HK-2 (cell line): ENCODE data around the gene CDK14.
"Not testable (repeated sequence)": the region's sequence is repeated elsewhere in the genome, so short reads cannot be mapped to it uniquely, and the experiment has no call there.

Source experiments
- DNase-seq: peaks from one replicate; pipeline ENCODE4 v3.0.0-alpha.2; 2018; ENCODE audit not compliant: unreplicated experiment

Gene CDK14

GRCh38 chr7:90756366-90756765 lies 160.2 kb downstream of the CDK14 start:
- no peak for DNase-seq

GRCh38 chr7:90757565-90757950 lies 161.4 kb downstream of the CDK14 start:
- DNase-seq: not testable (repeated sequence)

DNA sequence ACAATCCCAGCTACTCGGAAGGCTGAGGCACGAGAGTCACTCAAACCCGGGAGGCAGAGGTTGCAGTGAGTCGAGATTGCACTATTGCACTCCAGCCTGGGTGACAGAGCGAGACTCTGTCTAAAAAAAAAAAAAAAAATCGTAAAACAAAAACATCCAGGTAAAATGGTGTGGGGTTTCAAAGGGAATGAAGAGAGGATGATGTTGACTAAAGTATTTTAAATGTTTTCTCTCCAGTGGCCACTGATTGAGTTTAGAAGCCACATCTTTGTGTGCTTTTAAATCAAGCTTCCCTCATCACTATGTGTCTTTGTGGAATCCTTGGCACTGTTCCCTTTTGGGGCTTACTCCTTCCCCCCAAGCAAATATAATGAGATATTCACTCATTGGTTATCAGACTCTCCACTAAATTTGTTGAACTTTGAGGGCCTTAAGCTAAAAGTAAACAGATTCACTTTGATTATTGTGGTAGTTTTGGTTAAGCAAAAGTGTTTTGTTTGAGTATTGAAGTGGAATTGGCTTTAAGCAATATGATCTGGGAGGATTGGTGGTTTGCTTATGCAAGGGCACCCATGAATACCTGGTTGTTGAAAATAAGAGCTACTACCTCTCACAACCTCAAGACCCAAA lies 162.9 kb downstream of the CDK14 start:
- DNase-seq: no peak

- DNase-seq: no peak
Measured at GRCh38 chr7:90759710-90760109, 163.6 kb downstream of the CDK14 start.

GRCh38 chr7:90760892-90761291 lies 164.8 kb downstream of the CDK14 start:
- DNase-seq: no peak

DNA sequence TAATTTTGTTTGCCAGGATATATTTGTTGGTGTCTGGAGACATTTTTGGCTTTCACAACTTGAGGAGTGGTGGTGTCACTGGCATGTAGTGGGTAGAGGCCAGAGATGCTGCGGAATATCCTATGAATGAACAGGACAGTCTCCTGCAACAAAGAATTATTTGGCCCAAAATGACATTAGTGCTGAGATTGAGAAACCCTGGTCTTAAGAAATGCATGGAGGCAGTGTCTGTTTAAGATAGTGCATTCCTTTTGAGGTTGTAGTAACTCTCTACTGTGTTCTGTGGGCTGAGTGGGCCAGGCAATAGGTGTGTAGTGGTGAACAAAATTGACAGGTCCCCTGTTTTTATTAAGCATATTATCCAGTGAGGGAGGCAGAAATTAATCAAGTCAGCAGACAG lies 165.5 kb downstream of the CDK14 start:
- no peak for DNase-seq

DNA sequence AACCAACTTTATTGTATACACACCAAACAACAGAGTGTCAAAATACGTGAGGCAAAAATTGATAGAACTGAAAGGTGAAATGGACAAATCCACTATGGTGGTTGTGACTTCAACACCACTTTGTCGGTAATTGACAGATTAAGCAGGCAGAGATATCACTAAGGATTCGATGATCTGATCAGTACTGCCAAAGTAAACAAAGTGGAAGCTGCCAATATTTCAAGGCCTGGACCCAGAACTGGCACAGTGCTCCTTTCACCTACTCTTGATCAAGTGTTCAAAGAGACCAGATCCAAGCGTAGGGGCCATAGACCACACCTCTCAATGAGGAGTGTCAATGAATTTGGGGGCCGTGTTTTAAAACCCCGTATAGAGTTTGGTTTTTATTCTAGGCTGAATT lies 167.0 kb downstream of the CDK14 start:
- no peak for DNase-seq

DNA sequence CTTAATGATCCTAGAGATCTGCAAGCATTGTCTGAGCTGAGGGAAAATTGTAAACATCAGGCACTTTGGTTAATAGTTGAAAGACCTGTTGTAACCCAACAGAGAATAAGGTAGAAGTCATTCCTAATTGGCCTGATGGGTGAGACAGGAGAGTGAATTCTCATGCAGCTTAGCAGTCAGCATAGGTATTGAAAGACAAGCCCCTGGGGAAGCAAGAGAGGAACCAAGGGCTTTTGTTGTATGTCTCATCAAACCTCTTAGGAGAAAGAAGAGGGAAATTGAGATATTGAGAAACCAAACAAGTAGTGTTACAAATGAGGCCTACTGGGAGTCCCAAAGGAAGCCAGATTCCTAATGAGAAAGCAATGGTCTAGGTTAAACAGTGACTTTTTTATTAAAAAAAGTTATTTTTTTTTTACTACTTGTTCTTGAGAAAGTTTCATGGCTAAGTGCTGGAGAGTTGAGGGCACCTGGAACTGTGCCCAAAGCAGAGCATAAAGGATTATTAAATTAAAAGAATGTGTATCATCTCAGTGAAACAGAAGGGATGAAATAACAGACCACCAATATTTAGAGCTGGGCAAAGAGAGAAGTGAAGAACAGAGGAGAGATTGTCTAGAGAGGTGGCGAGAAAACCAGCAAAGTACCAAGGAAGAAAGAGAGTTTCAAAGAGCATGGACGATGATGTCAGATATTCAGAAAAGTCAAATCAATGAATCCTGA lies 168.9 kb downstream of the CDK14 start:
- DNase-seq: no peak

- no peak for DNase-seq
Measured at GRCh38 chr7:90766814-90767564, 170.9 kb downstream of the CDK14 start.

GRCh38 chr7:90768301-90768700 lies 172.2 kb downstream of the CDK14 start:
- no peak for DNase-seq

GRCh38 chr7:90769036-90769435 lies 172.9 kb downstream of the CDK14 start:
- no peak for DNase-seq

GRCh38 chr7:90769566-90769965 lies 173.4 kb downstream of the CDK14 start:
- DNase-seq: not testable (repeated sequence)

GRCh38 chr7:90771281-90771680 lies 175.2 kb downstream of the CDK14 start:
- DNase-seq: no peak

GRCh38 chr7:90772410-90772809 lies 176.3 kb downstream of the CDK14 start:
- no peak for DNase-seq

DNA sequence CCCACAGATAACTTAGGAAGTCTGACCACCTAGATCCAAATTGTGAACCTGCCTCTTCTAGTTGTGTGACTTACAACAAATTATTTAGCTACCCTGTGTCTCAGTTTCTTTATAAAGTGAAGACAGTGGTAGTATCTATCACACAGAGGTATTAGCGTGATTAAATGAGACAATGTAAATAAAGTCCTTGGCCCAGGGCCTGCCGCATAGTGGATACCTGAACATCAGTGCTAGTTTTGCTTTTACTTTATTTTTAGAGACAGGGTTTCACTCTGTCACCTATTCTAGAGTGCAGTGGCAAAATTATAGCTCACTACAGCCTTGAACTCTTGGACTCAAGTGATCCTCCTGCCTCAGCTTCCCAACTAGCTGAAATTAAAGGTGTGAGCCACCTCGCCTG lies 177.1 kb downstream of the CDK14 start:
- DNase-seq: no peak

DNA sequence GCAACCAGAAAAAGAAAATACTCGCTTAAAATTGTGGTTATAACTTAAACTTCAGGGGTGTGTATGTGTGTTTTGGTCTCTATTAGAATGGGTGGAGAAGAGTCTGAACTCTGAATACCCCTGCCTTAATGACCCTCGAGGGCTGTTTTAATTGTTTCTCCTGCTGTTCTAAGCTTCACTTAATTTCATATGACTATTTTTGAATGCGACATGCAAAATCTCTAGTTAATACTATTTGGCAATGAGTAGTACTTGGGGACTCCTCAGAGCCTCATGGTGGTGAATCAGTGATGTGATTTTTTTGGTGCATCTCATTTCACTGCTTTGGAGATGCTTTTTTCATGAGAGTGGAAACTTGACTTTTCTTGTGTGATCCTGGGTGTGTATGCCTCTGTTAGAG lies 178.6 kb downstream of the CDK14 start:
- no peak for DNase-seq

DNA sequence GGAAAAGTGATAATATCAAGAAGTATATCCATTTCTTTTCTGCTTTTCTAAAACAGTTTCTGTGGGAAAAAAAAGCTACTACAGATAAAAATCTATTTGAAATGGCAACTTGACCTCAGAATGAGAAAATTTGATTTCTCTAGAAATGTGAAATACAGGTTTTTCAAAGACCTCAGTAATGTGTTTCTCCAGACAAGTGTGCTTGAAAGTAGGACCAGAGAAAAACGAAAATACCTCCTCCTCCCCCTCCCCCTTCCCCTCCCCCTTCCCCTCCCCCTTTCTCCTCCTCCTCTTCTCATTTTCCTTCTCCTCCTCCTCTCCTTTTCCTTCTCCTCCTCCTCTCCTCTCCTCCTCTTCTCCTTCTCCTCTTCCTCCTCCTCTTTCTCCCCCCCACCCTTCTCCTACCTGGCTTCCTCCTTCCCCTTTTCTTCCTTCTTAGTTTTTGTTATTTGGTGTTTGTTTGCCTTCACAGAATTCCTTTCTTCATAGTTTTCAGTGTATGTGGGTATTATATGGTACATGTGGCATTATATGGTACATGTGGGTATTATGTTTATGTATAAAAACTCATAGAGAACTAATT lies 179.4 kb downstream of the CDK14 start:
- no peak for DNase-seq

DNA sequence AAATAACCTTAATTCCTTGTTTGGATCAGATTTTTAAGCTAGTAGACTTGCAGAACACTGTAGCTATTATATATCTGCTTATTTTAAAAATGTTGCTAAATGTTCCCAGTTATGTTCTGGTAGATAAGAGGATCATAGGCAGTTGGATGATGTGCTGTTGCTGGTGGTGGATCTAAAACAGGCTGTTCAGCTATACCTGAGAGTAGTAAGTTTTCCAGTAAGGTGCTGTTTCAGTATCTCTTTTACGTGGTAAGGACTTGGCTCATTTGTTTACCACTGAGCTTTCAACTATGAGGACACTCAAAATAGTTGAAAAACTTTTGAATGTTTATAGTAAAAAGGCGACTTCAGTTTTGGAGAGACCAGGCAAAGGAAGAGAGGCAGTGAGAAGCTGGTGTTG lies 180.9 kb downstream of the CDK14 start:
- DNase-seq: no peak

GRCh38 chr7:90777465-90777864 lies 181.3 kb downstream of the CDK14 start:
- no peak for DNase-seq

DNA sequence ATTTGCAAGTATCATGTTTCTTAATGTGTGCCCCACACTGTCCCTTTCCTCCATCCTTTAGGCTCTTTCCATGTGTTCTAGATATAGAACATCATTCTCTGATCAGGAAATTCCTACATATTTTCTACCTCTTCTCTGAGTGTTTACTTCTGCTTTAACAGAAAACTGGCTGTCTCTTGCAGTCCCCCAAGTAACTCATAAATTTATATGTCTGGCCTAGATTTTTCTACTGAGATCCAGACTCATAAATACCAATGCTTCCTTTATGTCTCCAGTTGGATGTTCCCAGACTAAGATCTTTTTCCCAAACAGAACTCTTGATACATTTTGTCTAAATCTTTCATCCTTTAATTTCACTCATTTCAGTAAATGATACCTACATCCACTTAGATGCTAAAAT lies 181.8 kb downstream of the CDK14 start:
- no peak for DNase-seq

DNA sequence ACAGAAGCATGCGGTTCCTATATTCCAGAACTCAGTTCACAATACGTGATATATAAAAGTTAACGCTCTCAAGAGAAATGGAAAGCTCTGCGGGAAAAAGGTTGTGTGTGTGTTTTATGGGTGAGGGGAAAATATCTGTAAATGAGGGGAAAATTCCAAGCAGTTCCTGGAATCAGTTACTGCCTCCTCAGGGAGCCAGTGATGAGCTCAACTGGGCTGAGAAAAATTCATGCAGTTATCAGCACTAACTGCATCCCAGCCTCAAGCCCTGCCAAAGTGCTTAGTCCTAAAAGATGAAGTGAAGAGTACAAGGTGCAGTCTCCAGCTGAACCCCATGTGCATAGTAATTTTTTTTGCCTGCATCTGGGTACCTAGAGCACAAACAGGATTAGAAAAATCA lies 191.9 kb downstream of the CDK14 start:
- no peak for DNase-seq

GRCh38 chr7:90789736-90790306 lies 193.7 kb downstream of the CDK14 start:
- DNase-seq: no peak
